Urinary bladder (tissue), 4 donors: ENCODE data around the gene BIK. TPM values are rescaled to one million over a fixed set of nuclear protein-coding genes. Genes with fewer than 3 reads are reported as not detected.
A peak's percentile ranks its signal among the peaks of the same experiment; 100 is the strongest.

Experiments used
- DNase-seq: peaks from one replicate; pipeline ENCODE4 v3.0.0-alpha.2; 2015; ENCODE audit errors: extremely low spot score
- H3K27ac ChIP-seq: one replicate; pipeline ENCODE4 v1.5.1; 2013; ENCODE audit warnings: low read depth, mild to moderate bottlenecking, moderate library complexity
- H3K36me3 ChIP-seq: one replicate; pipeline ENCODE4 v1.6.1; 2013; ENCODE audit warnings: mild to moderate bottlenecking, moderate library complexity; ENCODE audit not compliant: insufficient read depth
- H3K4me1 ChIP-seq: one replicate; pipeline ENCODE4 v1.6.1; 2013; ENCODE audit warnings: mild to moderate bottlenecking, moderate library complexity; ENCODE audit not compliant: insufficient read depth
- H3K4me3 ChIP-seq: one replicate; pipeline ENCODE4 v1.5.1; 2013; ENCODE audit warnings: low read depth, low read length
- WGBS: extraction: QIAGEN DNeasy Blood & Tissue Kit; methylation state at CpG from one replicate; pipeline ENCODE4 v1.1.7; 2013; 5-methylcytosine and 5-hydroxymethylcytosine counted together
- polyA plus RNA-seq: library from polyadenylated mRNA; stranded (reverse); fragments of 200-250 nt; gene quantifications from one replicate; pipeline ENCODE4 v1.2.3, GENCODE V29; 2013
- total RNA-seq: library from RNA; depleted of rRNA; stranded (reverse); fragments of >200 nt; gene quantifications from one replicate; pipeline ENCODE4 v1.2.3, GENCODE V29; 2014
- donor health status: healthy with polysubstance abuse.
- donor health status: healthy.

The BIK gene, protein sequence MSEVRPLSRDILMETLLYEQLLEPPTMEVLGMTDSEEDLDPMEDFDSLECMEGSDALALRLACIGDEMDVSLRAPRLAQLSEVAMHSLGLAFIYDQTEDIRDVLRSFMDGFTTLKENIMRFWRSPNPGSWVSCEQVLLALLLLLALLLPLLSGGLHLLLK
- 2.5 TPM for total RNA-seq
- polyA plus RNA-seq: 0.79 TPM

DNA sequence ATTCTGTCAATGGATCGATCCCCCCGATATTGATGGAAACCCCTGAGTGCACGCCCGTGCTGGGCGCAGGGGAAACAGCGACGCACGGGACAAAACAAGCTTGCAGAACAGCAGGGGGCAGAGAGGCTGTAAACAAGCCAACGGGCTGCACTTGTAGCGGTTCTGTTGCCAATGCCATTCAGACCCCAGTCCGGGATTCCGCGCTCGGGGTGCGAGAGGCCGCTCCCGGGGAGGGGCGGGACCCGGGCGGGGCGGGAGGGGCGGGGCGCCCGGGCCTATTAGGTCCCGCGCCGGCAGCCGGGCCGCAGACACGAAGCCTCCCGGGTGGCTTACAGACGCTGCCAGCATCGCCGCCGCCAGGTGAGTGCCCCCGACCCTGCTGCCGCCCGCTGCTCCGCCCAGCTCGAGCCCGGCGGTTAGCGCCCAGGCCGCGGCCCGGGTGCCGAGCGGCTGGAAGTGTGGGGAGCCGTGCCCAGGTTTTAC, at the start of gene BIK:
Gene BIK (plus strand): TSS at position 307 of the 483 bp plus-strand sequence. CDS start 13,273 bp downstream, outside the sequence.
- Histone ChIP-seq H3K4me3 (peak within 1 kb of the TSS; percentile 51), H3K4me1 (peaks cover 3% of the 10 kb centered on the region), H3K36me3 (no peaks in the 10 kb centered on the region), H3K27ac (no peak within 1 kb of the TSS)
- DNase-seq: no peak
- WGBS: under 1% methylated on average over 49 of the region's 49 CpGs

DNA sequence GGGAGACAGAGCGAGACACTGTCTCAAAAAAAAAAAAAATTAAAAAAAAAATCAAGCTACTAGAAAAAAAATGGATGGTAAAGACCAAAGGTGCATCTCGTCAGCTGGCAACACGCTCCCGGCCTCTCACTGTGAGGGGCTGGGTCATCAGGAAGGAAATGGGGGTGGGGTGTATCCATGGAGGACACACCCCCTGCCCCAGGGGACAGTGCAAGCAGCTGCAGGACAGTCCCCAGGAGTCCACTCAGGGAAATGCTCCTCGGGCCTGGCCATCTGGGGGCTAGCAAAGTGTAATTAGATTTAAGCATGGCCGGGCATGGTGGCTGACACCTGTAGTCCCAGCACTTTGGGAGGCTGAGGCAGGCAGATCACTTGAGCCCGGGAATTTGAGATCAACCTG, 44.4 kb upstream of the BIK start:
- no peak overlapping the region for H3K27ac ChIP-seq
- 87% methylated on average over 7 of the region's 7 CpGs for WGBS
- no peaks in the 10 kb centered on the region for H3K4me1 ChIP-seq
- H3K36me3 ChIP-seq: no peaks in the 10 kb centered on the region
- DNase-seq: no peak
- H3K4me3 ChIP-seq: no peak overlapping the region

DNA sequence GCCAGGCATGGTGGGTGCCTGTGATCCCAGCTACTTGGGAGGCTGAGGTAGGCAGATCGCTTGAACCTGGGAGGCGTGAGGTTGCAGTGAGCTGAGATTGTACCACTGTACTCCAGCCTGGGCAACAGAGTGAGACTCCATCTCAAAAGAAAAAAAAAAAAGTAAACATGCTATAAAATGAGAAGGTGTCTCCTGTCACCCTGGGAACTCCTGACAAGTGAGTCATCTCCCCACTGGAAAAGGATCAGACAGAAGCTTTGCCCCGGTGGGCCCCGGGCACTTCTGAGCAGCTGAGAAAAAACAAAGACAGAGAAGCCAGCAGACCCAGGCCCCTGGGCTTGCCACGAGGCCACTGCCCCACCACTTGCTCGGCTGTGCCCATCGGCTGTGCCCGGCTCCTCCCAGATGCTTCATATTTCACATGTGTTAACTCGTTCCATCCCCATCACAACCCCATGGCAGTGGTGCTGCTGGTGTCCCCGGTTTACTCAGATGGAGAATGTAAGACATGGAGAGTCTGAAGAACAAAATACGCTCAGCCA, 43.6 kb upstream of the BIK start:
- peak overlapping the region; percentile 53 for H3K27ac ChIP-seq
- H3K4me3 ChIP-seq: no peak overlapping the region
- DNase-seq: no peak
- WGBS: 72% methylated on average over 11 of the region's 11 CpGs
- H3K36me3 ChIP-seq: no peaks in the 10 kb centered on the region
- H3K4me1 ChIP-seq: no peaks in the 10 kb centered on the region

DNA sequence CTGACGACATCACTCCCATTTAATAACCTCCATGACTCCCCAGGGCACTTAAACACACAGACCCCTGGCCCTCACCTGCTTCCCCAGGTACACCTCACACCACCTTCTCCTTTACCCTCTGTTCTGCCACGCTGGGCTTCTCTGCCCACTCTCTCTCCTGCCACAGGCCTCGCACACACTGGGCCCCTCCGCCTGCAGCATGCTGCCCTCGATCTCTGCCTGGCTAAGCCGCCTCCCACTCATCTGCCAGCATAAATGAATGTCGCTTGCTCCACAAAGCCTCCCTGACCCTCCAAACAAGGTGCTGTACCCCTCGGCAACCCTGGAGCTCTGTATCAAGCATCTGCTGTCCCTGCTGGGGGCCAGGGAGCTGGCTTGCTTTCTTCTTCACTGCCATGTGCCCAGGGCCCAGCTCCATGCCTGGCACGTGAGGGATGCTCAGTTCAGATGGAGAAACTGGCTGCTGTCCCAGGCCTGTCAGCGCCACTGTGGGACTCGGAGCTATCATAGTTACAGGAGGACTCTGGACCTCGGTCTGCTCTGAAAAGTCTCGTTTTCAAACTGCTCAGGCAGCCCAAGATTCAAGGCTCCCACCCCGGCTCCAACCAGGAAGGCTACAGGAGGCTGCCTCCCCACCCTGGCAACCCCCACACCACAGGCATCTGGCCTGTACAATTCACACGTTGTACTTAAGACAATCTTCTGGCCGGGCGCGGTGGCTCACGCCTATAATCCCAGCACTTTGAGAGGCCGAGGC, 33.3 kb upstream of the BIK start:
- DNase-seq: no peak

DNA sequence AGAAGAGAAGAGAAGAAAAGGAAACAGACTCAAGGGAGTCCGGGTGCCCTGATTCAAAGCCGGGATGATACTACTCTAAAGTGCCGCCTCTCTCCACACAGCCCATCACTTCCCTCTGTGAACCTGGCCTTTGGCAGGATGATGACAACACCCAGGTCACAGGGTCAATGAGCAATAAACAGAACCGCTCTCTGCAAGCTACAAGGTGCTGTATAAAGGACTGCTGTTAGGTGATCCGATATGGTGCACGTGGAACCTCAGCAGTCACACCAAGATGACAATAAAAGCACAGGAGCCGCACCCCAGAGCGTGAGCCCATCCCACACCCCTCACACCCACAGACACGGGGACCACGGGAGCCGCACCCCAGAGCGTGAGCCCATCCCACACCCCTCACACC, 32.0 kb upstream of the BIK start:
- H3K4me1 ChIP-seq: no peaks in the 10 kb centered on the region
- H3K27ac ChIP-seq: no peak overlapping the region
- peaks cover 3% of the 10 kb centered on the region for H3K36me3 ChIP-seq
- H3K4me3 ChIP-seq: no peak overlapping the region
- DNase-seq: no peak
- WGBS: 84% methylated on average over 12 of the region's 12 CpGs

More for the DNA sequence above, 33.3 kb upstream of the BIK start:
- H3K36me3 ChIP-seq: peaks cover 3% of the 10 kb centered on the region
- no peaks in the 10 kb centered on the region for H3K4me1 ChIP-seq
- no peak overlapping the region for H3K27ac ChIP-seq
- no peak overlapping the region for H3K4me3 ChIP-seq
- 60% methylated on average over 20 of the region's 20 CpGs for WGBS

DNA sequence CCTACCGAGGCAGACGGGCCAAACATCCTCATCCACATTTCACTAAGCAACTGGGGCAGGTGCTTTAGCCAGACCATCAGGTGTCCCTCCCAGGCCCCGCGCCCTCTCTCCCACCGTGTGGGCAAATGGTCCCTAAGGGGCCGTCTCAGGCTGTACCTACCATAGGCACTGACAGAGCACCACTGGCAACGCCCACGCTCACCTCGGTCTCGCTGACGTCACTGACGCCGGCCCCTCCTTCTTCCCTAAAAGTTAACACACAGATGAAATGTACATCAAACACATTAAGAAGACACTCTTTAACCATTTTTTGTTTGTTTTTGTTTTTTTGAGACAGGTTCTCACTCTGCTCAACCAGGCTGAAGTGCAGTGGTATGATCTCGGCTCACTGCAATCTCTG, 30.8 kb upstream of the BIK start:
- no peak for DNase-seq
- no peak overlapping the region for H3K4me3 ChIP-seq
- WGBS: 95% methylated on average over 14 of the region's 14 CpGs
- H3K27ac ChIP-seq: no peak overlapping the region
- no peaks in the 10 kb centered on the region for H3K4me1 ChIP-seq
- peaks cover 3% of the 10 kb centered on the region for H3K36me3 ChIP-seq

DNA sequence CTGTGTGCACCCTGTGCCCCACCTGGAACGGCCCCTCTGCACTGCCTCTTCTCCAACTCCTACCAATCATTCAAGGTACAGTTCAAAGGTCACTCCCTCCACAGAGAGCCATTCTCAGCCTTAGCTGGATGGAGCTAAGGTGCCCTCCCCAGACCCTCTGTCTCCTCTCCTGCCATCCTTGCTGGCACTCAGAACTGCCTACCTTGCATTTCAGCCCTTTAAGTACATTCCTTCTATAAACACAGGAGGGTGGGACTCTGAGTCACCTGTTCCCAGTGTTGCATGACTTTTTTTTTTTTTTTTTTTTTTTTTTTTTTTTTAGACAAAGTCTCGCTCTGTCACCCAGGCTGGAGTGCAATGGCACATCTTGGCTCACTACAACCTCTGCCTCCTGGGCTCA, 29.9 kb upstream of the BIK start:
- H3K4me3 ChIP-seq: no peak overlapping the region
- WGBS: 84% methylated on average over 2 of the region's 2 CpGs
- no peak for DNase-seq
- no peaks in the 10 kb centered on the region for H3K36me3 ChIP-seq
- H3K4me1 ChIP-seq: no peaks in the 10 kb centered on the region
- no peak overlapping the region for H3K27ac ChIP-seq

DNA sequence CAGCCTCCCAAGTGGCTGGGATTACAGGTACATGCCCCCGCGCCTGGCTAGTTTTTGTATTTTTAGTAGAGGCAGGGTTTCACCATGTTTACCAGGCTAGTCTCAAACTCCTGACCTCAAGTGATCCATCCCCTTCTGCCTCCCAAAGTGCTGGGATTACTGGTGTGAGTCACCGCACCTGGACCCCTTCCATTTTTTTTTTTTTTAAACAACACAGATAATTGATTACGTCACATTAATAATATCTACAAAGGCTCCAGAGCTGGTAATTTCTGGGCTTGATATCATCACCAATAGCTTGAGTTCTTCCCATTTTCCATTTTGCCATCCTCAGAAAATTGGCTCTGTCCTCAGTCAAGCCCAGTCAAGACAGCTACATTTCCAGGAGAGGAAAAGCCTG, 28.6 kb upstream of the BIK start:
- DNase-seq: no peak
- no peak overlapping the region for H3K4me3 ChIP-seq
- 94% methylated on average over 4 of the region's 4 CpGs for WGBS
- no peaks in the 10 kb centered on the region for H3K36me3 ChIP-seq
- no peak overlapping the region for H3K27ac ChIP-seq
- H3K4me1 ChIP-seq: no peaks in the 10 kb centered on the region

DNA sequence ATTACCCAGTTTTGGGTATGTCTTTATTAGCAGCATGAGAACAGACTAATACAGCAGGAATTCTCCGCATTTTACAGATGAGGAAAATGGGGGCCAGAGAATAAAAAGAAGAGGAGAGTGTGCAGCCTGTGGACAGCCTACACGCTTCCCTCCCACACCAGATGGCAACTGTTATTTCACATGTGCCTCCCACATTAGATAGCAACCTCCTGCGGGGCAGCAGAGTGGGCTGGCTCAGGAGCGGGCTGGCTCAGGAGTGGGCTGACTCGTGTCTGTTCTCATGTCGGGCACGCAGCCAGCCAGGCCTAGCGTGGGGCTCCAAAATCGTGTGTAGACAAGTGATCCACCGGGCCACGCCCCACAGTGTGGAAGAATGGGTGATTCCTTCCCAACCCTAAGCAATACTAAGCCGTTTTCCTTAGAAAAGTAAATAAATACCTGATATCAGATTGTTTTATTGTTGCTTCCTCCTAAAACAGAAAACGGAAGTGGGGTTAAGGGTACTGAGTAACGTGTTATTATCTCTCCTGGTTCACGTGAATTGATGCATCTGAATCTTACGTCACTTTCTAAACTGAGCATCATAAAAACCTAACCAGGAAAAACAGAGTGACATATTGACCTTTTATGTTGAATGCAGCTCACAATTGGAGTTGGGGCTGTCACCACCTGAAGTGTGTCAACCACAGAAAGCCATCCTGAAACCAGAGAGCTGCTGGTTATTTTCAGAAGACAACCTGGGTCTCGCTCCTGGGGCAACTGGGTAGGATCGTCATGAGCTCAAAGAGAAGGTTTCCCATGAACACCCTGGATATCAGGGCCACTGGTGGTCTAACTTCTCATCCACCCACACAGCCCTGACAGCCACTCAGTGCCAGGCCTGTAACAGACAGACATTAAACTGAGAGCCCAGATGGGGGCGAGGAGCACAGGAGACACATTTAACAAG, 24.6 kb upstream of the BIK start:
- H3K27ac ChIP-seq: no peak overlapping the region
- DNase-seq: no peak
- H3K36me3 ChIP-seq: no peaks in the 10 kb centered on the region
- H3K4me3 ChIP-seq: no peak overlapping the region
- no peaks in the 10 kb centered on the region for H3K4me1 ChIP-seq
- 77% methylated on average over 19 of the region's 19 CpGs for WGBS

DNA sequence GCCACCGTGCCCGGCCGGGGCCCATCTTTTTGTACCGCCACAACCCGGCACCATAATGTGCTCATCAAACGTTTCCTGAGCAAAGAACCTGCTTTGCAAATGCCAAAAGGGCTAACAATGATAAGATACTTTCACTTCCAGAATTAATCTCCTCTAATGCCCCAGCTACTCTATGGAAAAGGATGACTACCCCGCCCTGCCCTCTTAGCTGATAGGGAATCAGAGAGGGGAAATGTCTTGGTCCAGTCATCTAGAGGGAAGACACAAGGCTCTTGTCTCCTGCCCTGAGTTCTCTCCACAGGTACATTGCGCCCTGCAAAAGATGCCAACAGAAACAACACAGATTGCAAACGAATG, 21.9 kb upstream of the BIK start:
- H3K4me1 ChIP-seq: no peaks in the 10 kb centered on the region
- H3K27ac ChIP-seq: no peak overlapping the region
- H3K36me3 ChIP-seq: no peaks in the 10 kb centered on the region
- 62% methylated on average over 9 of the region's 9 CpGs for WGBS
- DNase-seq: no peak
- H3K4me3 ChIP-seq: peak overlapping the region; percentile 73

DNA sequence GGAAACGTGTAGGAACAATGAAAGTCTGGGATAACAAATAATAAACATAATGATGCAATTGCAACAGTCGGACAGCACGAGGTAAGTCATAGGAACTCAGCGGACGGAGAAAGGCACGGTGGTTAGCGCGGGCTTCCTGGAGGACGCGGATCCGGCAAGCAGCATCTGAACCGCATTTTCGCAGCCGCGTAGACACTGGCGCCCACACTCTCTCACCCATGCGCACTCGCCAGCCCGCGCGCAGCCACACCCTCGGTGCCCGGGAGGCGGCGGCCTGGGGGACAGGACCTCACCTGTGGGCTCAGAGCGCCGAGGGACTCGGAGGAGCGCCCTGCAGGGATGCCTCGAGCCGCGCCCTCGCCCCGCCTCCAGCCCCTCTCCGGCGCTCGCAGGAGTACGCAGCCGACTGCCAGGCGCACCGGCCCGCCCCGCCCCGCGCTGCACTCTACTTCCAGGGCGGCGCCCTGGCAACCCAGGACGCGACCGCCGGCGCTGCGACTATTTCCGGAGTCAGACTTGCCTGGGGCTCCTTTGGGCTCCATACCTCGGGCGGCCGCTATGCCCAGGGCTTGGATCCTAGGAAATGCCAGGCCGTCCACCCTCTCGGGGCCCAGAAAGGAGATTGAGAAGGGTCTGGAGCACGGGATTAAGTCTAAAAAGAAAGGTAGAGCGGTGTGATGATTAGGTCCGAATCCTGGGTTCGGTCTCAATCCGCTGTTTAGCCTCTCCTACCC, 21.4 kb upstream of the BIK start, which contains the start of gene TTLL1:
Gene TTLL1 (minus strand): TSS at position 408 of the 734 bp plus-strand sequence. CDS start 13,805 bp downstream, outside the sequence.
- WGBS: 4% methylated on average over 64 of the region's 64 CpGs

DNA sequence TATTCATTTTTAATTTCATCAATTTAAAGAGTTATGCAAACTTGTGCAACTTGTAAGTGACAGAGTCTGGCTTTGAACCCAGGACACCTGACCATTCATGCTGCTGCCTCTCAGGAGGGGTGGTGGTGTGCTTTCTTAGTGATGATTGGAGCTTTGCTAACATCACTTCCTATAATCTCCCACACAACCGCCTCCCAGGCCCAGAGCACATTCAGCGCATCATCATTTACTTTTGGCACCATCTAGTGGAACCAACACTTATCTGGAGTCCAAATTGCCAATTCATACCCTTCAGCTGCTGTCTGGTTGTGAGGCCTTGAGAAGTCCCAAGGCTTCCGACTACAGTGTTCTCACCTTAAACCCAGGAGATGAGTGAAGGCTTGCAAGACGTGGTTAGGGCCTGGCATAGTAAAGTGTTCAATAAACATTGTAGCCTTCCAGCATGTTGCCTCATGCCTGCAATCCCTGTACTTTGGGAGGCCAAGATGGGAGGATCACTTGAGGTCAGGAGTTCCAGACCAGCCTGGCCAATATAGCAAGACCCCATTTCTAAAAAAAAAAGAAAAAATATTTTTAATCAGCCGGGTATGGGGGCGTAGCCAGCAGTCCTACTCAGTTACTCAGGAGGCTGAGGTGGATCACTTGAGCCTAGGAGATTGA, 20.3 kb upstream of the BIK start:
- Histone ChIP-seq H3K36me3 (no peaks in the 10 kb centered on the region), H3K27ac (no peak overlapping the region), H3K4me1 (no peaks in the 10 kb centered on the region), H3K4me3 (no peak overlapping the region)
- DNase-seq: peak; percentile 57
- 49% methylated on average over 6 of the region's 6 CpGs for WGBS

More for the DNA sequence above, 21.4 kb upstream of the BIK start, which contains the start of gene TTLL1:
- H3K36me3 ChIP-seq: no peaks in the 10 kb centered on the region
- H3K27ac ChIP-seq: no peak within 1 kb of the TSS
- DNase-seq: peak; percentile 54
- H3K4me1 ChIP-seq: no peaks in the 10 kb centered on the region
- peak within 1 kb of the TSS; percentile 73 for H3K4me3 ChIP-seq
